H1 (cell line): ENCODE data around the gene PHF1. TPM values are rescaled to one million over a fixed set of nuclear protein-coding genes. Genes with fewer than 3 reads are reported as not detected.

Experiments used
- CEBPB ChIP-seq: IDR thresholded peaks from 2 replicates; pipeline ENCODE4 v1.6.1; 2012; ENCODE audit warnings: low read depth, low read length
- KDM5A ChIP-seq: fragments of 200-600 bp; IDR thresholded peaks from 2 replicates; pipeline ENCODE4 v1.7.1; 2012; ENCODE audit warnings: mild to moderate bottlenecking, low read length, inconsistent platforms, mixed read lengths
- PHF8 ChIP-seq: fragments of 200-600 bp; sonication (generic); conservative IDR thresholded peaks from 2 replicates; pipeline ENCODE4 v1.7.1; 2012; ENCODE audit warnings: low read depth, mild to moderate bottlenecking, inconsistent platforms, low read length, moderate library complexity
- RXRA ChIP-seq: IDR thresholded peaks from 2 replicates; pipeline ENCODE4 v1.6.1; 2011; ENCODE audit warnings: low read depth, mild to moderate bottlenecking, low read length, moderate library complexity; ENCODE audit not compliant: insufficient read depth
- SRF ChIP-seq: IDR thresholded peaks from 2 replicates; pipeline ENCODE4 v1.6.1; 2011; ENCODE audit warnings: mild to moderate bottlenecking, low read depth, low read length, moderate library complexity
- TCF12 ChIP-seq: IDR thresholded peaks from 2 replicates; pipeline ENCODE4 v1.6.1; 2011; ENCODE audit warnings: low read depth, mild to moderate bottlenecking, low read length
- ZNF274 ChIP-seq: IDR thresholded peaks from 2 replicates; pipeline ENCODE4 v1.7.0; 2012; ENCODE audit warnings: low read length, borderline replicate concordance; ENCODE audit errors: extremely low read depth
- polyA plus RNA-seq, 7 experiments: library from polyadenylated mRNA; depleted of rRNA in 3 of 7; stranded (reverse) in 5 of 7; unstranded in 2 of 7; fragments of >200 nt in 5 of 7; fragments of 200-250 nt in 2 of 7; gene quantifications; 1 replicate in 5 of 7; 2 replicates in 1 of 7; 4 replicates in 1 of 7; pipeline versions ENCODE4 v1.2.1 to v1.2.3, GENCODE V29; 2011 to 2013; ENCODE audit warnings: missing spikeins in 2 of 7, mixed read lengths in 2 of 7
- total RNA-seq: library from RNA; stranded (reverse); fragmentation: NEBNext Ultra II Directional; extraction: Animal tissue kit (Norgen Biotek cat#: 25700); gene quantifications from 2 replicates; pipeline ENCODE4 v1.2.1, GENCODE V29; 2021

PHF1 gene
- total and polyA plus RNA-seq, 2 of the 8 experiments (the other 6 are each of a cell fraction or from before 2014, with no cell fraction given) = 47.3 to 78.6 TPM

DNA sequence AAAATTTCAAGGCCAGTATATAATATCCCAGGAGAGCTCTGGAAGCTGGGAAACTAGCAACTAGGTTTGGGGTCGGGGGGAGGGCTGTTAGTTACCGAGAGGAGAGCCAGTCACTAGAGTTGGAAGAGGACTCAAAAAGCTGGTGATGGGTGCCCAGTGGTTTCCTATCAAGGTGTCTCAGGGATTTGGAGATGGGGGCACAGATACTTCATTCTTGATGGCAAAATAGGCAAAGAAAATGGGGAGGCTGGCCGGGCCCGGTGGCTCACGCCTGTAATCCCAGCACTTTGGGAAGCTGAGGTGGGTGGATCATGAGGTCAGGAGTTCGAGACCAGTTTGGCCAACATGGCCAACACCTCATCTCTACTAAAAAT is 805 bp downstream of the PHF1 start (continued):
- TF ChIP-seq ZNF274 (no peak), RXRA (no peak), PHF8 (no peak), SRF (no peak), CEBPB (no peak), KDM5A (no peak), TCF12 (no peak)
